GM12891 (cell line): Measurements from ENCODE around the gene MAP2K4. TPM values are rescaled to one million over a fixed set of nuclear protein-coding genes. Genes with fewer than 3 reads are reported as not detected.
"Not testable (repeated sequence)": the region's sequence is repeated elsewhere in the genome, so short reads cannot be mapped to it uniquely, and the experiment has no call there.

ENCODE experiments used
- DNase-seq: peaks from one replicate; pipeline ENCODE4 v3.0.0; 2011; ENCODE audit warnings: low spot score; ENCODE audit not compliant: insufficient read length
- FAIRE-seq: peaks from 2 replicates; lab custom pipeline; 2011; peaks lifted over from hg19 to GRCh38; lab: Jason Lieb, UNC
- PAX5 ChIP-seq: IDR thresholded peaks from 2 replicates; pipeline ENCODE4 v1.6.1; 2011; ENCODE audit warnings: low read length, moderate library complexity, mild to moderate bottlenecking; ENCODE audit not compliant: insufficient read depth, severe bottlenecking
- POLR2A ChIP-seq: IDR thresholded peaks from 2 replicates; pipeline ENCODE4 v1.6.1; 2011; ENCODE audit warnings: low read depth, low read length, control low read depth
- POLR2AphosphoS5 ChIP-seq: IDR thresholded peaks from 2 replicates; pipeline ENCODE4 v1.6.1; 2011; ENCODE audit warnings: low read depth, low read length, control low read depth
- POU2F2 ChIP-seq: IDR thresholded peaks from 2 replicates; pipeline ENCODE4 v1.6.1; 2011; ENCODE audit warnings: low read depth, mild to moderate bottlenecking, control low read depth, low read length, moderate library complexity
- SPI1 ChIP-seq: IDR thresholded peaks from 2 replicates; pipeline ENCODE4 v1.6.1; 2011; ENCODE audit warnings: low read depth, low read length, control low read depth
- TAF1 ChIP-seq: IDR thresholded peaks from 2 replicates; pipeline ENCODE4 v1.6.1; 2011; ENCODE audit warnings: low read depth, low read length, control low read depth
- polyA plus RNA-seq: library from polyadenylated mRNA; unstranded; fragments of >200 nt; gene quantifications from one replicate; pipeline ENCODE4 v1.2.1, GENCODE V29; 2012; ENCODE audit warnings: low read depth, missing spikeins, inconsistent platforms; ENCODE audit not compliant: missing spikeins

Gene MAP2K4
- polyA plus RNA-seq: 11.1 TPM

GRCh38 chr17:12020642-12021622 is at the start of gene MAP2K4:
MAP2K4 (plus strand) TSS chr17:12020877; CDS start chr17:12020887, 10 bp downstream.
- DNase-seq: peak; percentile 92
- TF ChIP-seq TAF1 (peak; percentile 69; the same call in 1 of the 2 replicates), POLR2AphosphoS5 (peak; percentile 74; the same call in 1 of the 2 replicates), POLR2A (peak; percentile 77), PAX5 (no peak), POU2F2 (no peak)
- peak; percentile 99 for FAIRE-seq

GRCh38 chr17:11972741-11973140 is 47.9 kb upstream of the MAP2K4 start:
- not testable (repeated sequence) for DNase-seq, FAIRE-seq

- DNase-seq (no peak), FAIRE-seq (no peak)
- TF ChIP-seq SPI1 (no peak), POLR2A (no peak), POU2F2 (no peak), PAX5 (no peak)
These were observed 40.9 kb upstream of the MAP2K4 start for GRCh38 chr17:11979795-11980194.

GRCh38 chr17:11980813-11981212 is 39.9 kb upstream of the MAP2K4 start:
- no peak for DNase-seq
- no peak for FAIRE-seq
- TF ChIP-seq POU2F2 (no peak), POLR2AphosphoS5 (no peak), SPI1 (no peak), TAF1 (no peak), POLR2A (no peak), PAX5 (no peak)

GRCh38 chr17:11981862-11982261 is 38.8 kb upstream of the MAP2K4 start:
- FAIRE-seq: no peak
- TF ChIP-seq POLR2AphosphoS5: no peak
- TF ChIP-seq PAX5: no peak
- TF ChIP-seq POLR2A: no peak
- TF ChIP-seq SPI1: no peak
- TF ChIP-seq POU2F2: no peak
- no peak for TF ChIP-seq TAF1
- DNase-seq: no peak

- DNase-seq (no peak), FAIRE-seq (no peak)
- TF ChIP-seq POLR2AphosphoS5 (no peak), PAX5 (no peak), SPI1 (no peak), TAF1 (no peak), POU2F2 (no peak), POLR2A (no peak)
These were observed 34.3 kb upstream of the MAP2K4 start for GRCh38 chr17:11986179-11986941.

GRCh38 chr17:11986942-11987329 is 33.7 kb upstream of the MAP2K4 start:
- DNase-seq (no peak), FAIRE-seq (peak; percentile 48)
- no peak for TF ChIP-seq POU2F2
- no peak for TF ChIP-seq POLR2A
- TF ChIP-seq SPI1: no peak
- no peak for TF ChIP-seq PAX5
- no peak for TF ChIP-seq TAF1
- no peak for TF ChIP-seq POLR2AphosphoS5

- FAIRE-seq (no peak), DNase-seq (no peak)
- TF ChIP-seq SPI1 (no peak), POLR2A (no peak), TAF1 (no peak), POU2F2 (no peak)
These were observed 30.2 kb upstream of the MAP2K4 start for GRCh38 chr17:11990363-11990983.

- TF ChIP-seq POU2F2: no peak
- FAIRE-seq (no peak), DNase-seq (no peak)
These were observed 29.2 kb upstream of the MAP2K4 start for GRCh38 chr17:11991461-11991860.
